ENCODE data around the gene AGFG2. TPM values are rescaled to one million over a fixed set of nuclear protein-coding genes. Genes with fewer than 3 reads are reported as not detected.
A peak's percentile ranks its signal among the peaks of the same experiment; 100 is the strongest.

AGFG2 gene
- total RNA-seq, 3 donors from 2014 or later (not counting 1 experiment from before 2014, with no cell fraction given): 21.5 to 32.6 (median 22.2) TPM

GRCh38 chr7:100555701-100556100 is 16.7 kb downstream of the AGFG2 start:
- Histone ChIP-seq H3K4me1 (ENCODE audit: control insufficient read depth, insufficient read depth, low read length) (peaks cover 10% of the 10 kb centered on the region), H3K4me3 (ENCODE audit: low read length) (no peak overlapping the region), H3K9me3 (ENCODE audit: control insufficient read depth, insufficient read depth, low read length) (no peaks in the 10 kb centered on the region), H3K27ac (ENCODE audit: low read length) (no peak overlapping the region), H3K36me3 (ENCODE audit: control insufficient read depth, insufficient read depth, low read length) (peaks cover 48% of the 10 kb centered on the region), H3K27me3 (ENCODE audit: control insufficient read depth, insufficient read depth, low read length) (no peaks in the 10 kb centered on the region)
- Mint-ChIP-seq H3K4me1 (peaks cover 6% of the 10 kb centered on the region in 2 donors), H3K27ac (no peak overlapping the region), H3K9me3 (no peaks in the 10 kb centered on the region), H3K36me3 (peaks cover 14% of the 10 kb centered on the region), H3K4me3 (no peak overlapping the region), H3K27me3 (ENCODE audit: low read depth in 2 of 2) (no peaks in the 10 kb centered on the region)
- no peak for ATAC-seq
- no peak for DNase-seq
- TF ChIP-seq, protein P1, sequence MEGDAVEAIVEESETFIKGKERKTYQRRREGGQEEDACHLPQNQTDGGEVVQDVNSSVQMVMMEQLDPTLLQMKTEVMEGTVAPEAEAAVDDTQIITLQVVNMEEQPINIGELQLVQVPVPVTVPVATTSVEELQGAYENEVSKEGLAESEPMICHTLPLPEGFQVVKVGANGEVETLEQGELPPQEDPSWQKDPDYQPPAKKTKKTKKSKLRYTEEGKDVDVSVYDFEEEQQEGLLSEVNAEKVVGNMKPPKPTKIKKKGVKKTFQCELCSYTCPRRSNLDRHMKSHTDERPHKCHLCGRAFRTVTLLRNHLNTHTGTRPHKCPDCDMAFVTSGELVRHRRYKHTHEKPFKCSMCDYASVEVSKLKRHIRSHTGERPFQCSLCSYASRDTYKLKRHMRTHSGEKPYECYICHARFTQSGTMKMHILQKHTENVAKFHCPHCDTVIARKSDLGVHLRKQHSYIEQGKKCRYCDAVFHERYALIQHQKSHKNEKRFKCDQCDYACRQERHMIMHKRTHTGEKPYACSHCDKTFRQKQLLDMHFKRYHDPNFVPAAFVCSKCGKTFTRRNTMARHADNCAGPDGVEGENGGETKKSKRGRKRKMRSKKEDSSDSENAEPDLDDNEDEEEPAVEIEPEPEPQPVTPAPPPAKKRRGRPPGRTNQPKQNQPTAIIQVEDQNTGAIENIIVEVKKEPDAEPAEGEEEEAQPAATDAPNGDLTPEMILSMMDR (IDR thresholded peaks at IDR 0.05): no peak
- intact Hi-C loops (cut with micrococcal nuclease): no loop called here
- 98% methylated on average over 5 of the region's 5 CpGs for WGBS (ENCODE audit: insufficient coverage)

GRCh38 chr7:100556541-100556940 is 17.5 kb downstream of the AGFG2 start:
- no peak overlapping the region for H3K27ac ChIP-seq (ENCODE audit: low read length)
- DNase-seq (no peak), ATAC-seq (peak in 1 of 3 donors; percentile 62)
- Mint-ChIP-seq H3K9me3 (no peaks in the 10 kb centered on the region), H3K27ac (no peak overlapping the region), H3K36me3 (peaks cover 14% of the 10 kb centered on the region), H3K27me3 (ENCODE audit: low read depth in 2 of 2) (no peaks in the 10 kb centered on the region), H3K4me1 (peaks cover 4 to 5% of the 10 kb centered on the region in 2 donors), H3K4me3 (no peak overlapping the region)
- no peak overlapping the region for H3K4me3 ChIP-seq (ENCODE audit: low read length)
- peaks cover 9% of the 10 kb centered on the region for H3K4me1 ChIP-seq (ENCODE audit: control insufficient read depth, insufficient read depth, low read length)
- TF ChIP-seq, protein P1 (IDR thresholded peaks at IDR 0.05): no peak
- no peaks in the 10 kb centered on the region for H3K27me3 ChIP-seq (ENCODE audit: control insufficient read depth, insufficient read depth, low read length)
- 55% methylated on average over 4 of the region's 4 CpGs for WGBS (ENCODE audit: insufficient coverage)
- H3K9me3 ChIP-seq (ENCODE audit: control insufficient read depth, insufficient read depth, low read length): no peaks in the 10 kb centered on the region
- intact Hi-C loops (cut with micrococcal nuclease): no loop called here
- peaks cover 48% of the 10 kb centered on the region for H3K36me3 ChIP-seq (ENCODE audit: control insufficient read depth, insufficient read depth, low read length)

- DNase-seq: no peak
- H3K27ac ChIP-seq (ENCODE audit: low read length): no peak overlapping the region
- H3K9me3 Mint-ChIP-seq: no peaks in the 10 kb centered on the region
- peaks cover 14% of the 10 kb centered on the region for H3K4me1 ChIP-seq (ENCODE audit: control insufficient read depth, insufficient read depth, low read length)
- peaks cover 7% of the 10 kb centered on the region for H3K36me3 Mint-ChIP-seq
- H3K27me3 ChIP-seq (ENCODE audit: control insufficient read depth, insufficient read depth, low read length): no peaks in the 10 kb centered on the region
- intact Hi-C loops (cut with micrococcal nuclease): loop anchor here (1.0 to 2.0 kb wide), 2 partner anchors 14 to 90 kb away; no protein-coding TSS in a partner anchor
- H3K9me3 ChIP-seq (ENCODE audit: control insufficient read depth, insufficient read depth, low read length): no peaks in the 10 kb centered on the region
- TF ChIP-seq, protein P1 (IDR thresholded peaks at IDR 0.05): no peak
- H3K36me3 ChIP-seq (ENCODE audit: control insufficient read depth, insufficient read depth, low read length): peaks cover 42% of the 10 kb centered on the region
- H3K4me3 Mint-ChIP-seq: no peak overlapping the region
- H3K27ac Mint-ChIP-seq: no peak overlapping the region
- ATAC-seq: no peak
- no peaks in the 10 kb centered on the region for H3K27me3 Mint-ChIP-seq (ENCODE audit: low read depth in 2 of 2)
- peaks cover 0 to 6% of the 10 kb centered on the region in 2 donors for H3K4me1 Mint-ChIP-seq
- 96% methylated on average over 4 of the region's 4 CpGs for WGBS (ENCODE audit: insufficient coverage)
- no peak overlapping the region for H3K4me3 ChIP-seq (ENCODE audit: low read length)
These were observed 20.1 kb downstream of the AGFG2 start for GRCh38 chr7:100559127-100559526.
